ENCODE data around the gene NR2E1. TPM values are rescaled to one million over a fixed set of nuclear protein-coding genes. Genes with fewer than 3 reads are reported as not detected.

Gene NR2E1
- total RNA-seq, 1 donor from 2014 or later, result not detected

DNA sequence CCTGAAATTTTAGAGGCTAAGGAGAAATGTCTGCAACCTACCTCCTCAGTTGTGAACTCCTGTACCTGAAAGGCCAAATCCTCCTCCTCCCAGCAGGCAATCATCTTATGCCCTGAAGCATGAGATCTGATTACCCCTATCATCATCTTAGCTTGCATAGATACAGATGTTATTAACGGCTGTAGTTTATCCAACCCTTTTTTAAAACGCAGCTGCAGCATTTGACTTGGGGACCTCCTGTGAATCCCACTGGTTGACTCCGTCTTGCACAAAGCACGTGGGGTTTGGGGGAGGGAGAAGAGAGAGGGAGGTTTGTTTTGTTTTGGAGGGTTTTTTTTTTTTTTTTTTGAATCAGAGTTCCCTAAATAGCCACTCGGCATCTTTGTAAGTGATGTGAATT is 5.8 kb upstream of the NR2E1 start:
- intact Hi-C loops (cut with DNase I), result no loop called here
- no peak overlapping the region for H3K4me3 ChIP-seq
- H3K27me3 ChIP-seq, result peaks cover 28% of the 10 kb centered on the region
- H3K27ac ChIP-seq, result no peak overlapping the region
- peaks cover 29% of the 10 kb centered on the region for H3K4me1 ChIP-seq
- H3K9me3 ChIP-seq, result no peaks in the 10 kb centered on the region
- no peak for DNase-seq (ENCODE audit: extremely low spot score in 2 of 2)
- H3K36me3 ChIP-seq, result no peaks in the 10 kb centered on the region
- TF ChIP-seq POLR2A (IDR thresholded peaks at IDR 0.05), result no peak
- no peak for TF ChIP-seq POLR2AphosphoS5 (IDR thresholded peaks at IDR 0.05; ENCODE audit: insufficient read depth in 1 of 2, low read depth in 1 of 2)
- TF ChIP-seq CTCF (IDR thresholded peaks at IDR 0.05), result no peak

DNA sequence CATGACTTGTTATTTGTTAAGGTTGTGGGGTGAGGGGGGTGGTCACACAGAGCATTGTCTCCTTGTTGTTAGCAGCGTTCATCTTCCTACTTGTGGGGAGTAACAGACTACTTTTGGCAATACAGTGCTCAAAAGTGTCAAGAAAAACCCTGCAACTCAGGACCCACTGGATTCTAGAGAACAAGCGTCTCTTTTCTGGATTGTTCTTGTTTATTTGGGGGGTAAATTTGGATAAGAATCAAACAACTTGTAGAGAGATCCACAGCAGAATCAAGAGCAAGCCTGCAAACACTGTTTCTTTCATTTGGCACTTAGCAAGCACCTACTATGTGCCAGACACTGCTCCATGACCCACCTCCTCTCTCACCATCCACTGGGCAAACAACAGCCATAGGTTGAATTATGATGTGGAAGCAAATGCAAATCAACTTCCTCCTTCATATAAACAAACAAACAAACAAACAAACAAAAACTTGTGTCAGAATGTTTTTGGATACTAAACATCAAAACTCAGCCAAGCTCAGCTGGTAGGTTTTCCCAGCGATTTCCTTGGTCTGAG is 4.0 kb upstream of the NR2E1 start:
- Histone ChIP-seq H3K9me3 (no peaks in the 10 kb centered on the region), H3K36me3 (no peaks in the 10 kb centered on the region), H3K27ac (no peak overlapping the region), H3K4me3 (no peak overlapping the region), H3K4me1 (peaks cover 47% of the 10 kb centered on the region), H3K27me3 (peaks cover 38% of the 10 kb centered on the region)
- no peak for DNase-seq (ENCODE audit: extremely low spot score in 2 of 2)
- no peak for TF ChIP-seq CTCF (IDR thresholded peaks at IDR 0.05)
- TF ChIP-seq POLR2A (IDR thresholded peaks at IDR 0.05), result no peak
- no peak for TF ChIP-seq POLR2AphosphoS5 (IDR thresholded peaks at IDR 0.05; ENCODE audit: insufficient read depth in 1 of 2, low read depth in 1 of 2)
- intact Hi-C loops (cut with DNase I), result no loop called here

- H3K36me3 ChIP-seq, result no peaks in the 10 kb centered on the region
- no peak overlapping the region for H3K27ac ChIP-seq
- H3K9me3 ChIP-seq, result no peaks in the 10 kb centered on the region
- TF ChIP-seq POLR2AphosphoS5 (IDR thresholded peaks at IDR 0.05; ENCODE audit: insufficient read depth in 1 of 2, low read depth in 1 of 2), result no peak
- TF ChIP-seq POLR2A (IDR thresholded peaks at IDR 0.05), result no peak
- no peak for TF ChIP-seq CTCF (IDR thresholded peaks at IDR 0.05)
- intact Hi-C loops (cut with DNase I), result no loop called here
- H3K4me1 ChIP-seq, result peaks cover 46% of the 10 kb centered on the region
- H3K27me3 ChIP-seq, result peaks cover 47% of the 10 kb centered on the region
- no peak overlapping the region for H3K4me3 ChIP-seq
- peak in 1 of 2 donors; percentile 44 for DNase-seq (ENCODE audit: extremely low spot score in 2 of 2)
Measured at GRCh38 chr6:108163267-108163643, 2.6 kb upstream of the NR2E1 start.

DNA sequence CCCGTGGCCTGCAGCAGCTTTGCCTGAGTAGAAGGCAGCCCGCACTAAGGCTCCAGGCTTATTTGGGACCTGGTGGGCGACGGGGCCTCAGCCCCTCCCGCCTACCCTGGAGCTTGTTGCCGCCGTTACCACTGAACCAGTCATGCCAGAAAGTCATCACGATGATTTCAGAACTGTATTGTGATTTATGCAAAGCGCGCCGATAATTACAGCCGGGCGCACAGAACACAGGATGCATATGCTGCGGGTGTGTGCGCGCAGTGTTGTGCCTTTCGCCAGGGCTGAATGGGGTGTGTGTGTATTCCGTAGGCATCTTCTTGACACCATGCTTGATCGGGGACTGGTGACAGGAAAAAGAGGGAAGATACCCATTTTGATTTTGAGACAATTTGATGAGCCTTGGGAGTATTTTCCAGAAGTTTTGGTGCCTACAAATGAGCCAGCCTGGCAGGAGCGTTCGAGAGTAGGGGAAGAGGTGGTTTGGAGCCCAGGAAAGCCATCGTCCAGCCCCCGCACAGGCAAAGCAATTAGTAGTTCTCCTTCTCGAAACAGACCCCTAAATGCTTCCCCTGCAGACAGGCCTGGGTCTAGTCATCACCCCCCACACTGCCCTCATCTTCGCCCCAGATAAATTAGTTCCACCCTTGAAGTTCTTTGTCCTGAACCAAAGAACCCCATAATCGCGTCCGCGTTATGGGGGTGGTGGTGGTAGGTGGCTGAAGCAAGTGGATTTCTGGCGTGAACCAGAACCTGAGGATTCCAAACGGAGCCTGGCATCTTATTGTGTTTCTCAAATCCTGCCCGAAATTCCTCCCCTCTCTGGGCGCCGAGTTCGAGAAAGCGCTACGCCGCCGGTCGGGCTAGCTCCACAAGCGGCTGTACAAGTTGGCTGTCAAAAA is 1.9 kb upstream of the NR2E1 start:
- Histone ChIP-seq H3K27me3 (peaks cover 53% of the 10 kb centered on the region), H3K9me3 (no peaks in the 10 kb centered on the region), H3K27ac (no peak overlapping the region), H3K4me1 (peaks cover 52% of the 10 kb centered on the region), H3K36me3 (no peaks in the 10 kb centered on the region), H3K4me3 (no peak overlapping the region)
- DNase-seq (ENCODE audit: extremely low spot score in 2 of 2), result peak in 1 of 2 donors; percentile 52
- TF ChIP-seq CTCF (IDR thresholded peaks at IDR 0.05), result no peak
- intact Hi-C loops (cut with DNase I), result no loop called here

DNA sequence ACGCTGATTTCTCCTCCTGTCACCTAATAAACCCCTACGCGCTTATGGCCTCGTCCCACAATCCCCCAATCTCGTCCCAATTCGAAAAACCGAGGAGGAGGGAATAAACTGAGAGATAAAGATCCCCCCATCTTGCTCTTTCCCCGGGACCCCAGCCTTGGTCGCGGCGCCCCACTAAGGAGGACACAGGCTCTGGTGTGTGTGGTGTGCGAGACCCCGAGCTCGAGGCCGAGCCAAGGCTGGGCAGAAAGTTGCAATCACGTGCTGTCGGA is 1.3 kb upstream of the NR2E1 start:
- Histone ChIP-seq H3K27me3 (peaks cover 53% of the 10 kb centered on the region), H3K4me3 (no peak overlapping the region), H3K36me3 (no peaks in the 10 kb centered on the region), H3K4me1 (peaks cover 58% of the 10 kb centered on the region), H3K9me3 (no peaks in the 10 kb centered on the region), H3K27ac (no peak overlapping the region)
- TF ChIP-seq CTCF (IDR thresholded peaks at IDR 0.05), result no peak
- TF ChIP-seq POLR2AphosphoS5 (IDR thresholded peaks at IDR 0.05; ENCODE audit: insufficient read depth in 1 of 2, low read depth in 1 of 2), result no peak
- no peak for TF ChIP-seq POLR2A (IDR thresholded peaks at IDR 0.05)
- intact Hi-C loops (cut with DNase I), result no loop called here
- DNase-seq (ENCODE audit: extremely low spot score in 2 of 2), result no peak
